ENCODE data around the gene TCF3. TPM values are rescaled to one million over a fixed set of nuclear protein-coding genes. Genes with fewer than 3 reads are reported as not detected.

TCF3 gene
- polyA plus RNA-seq, 4 donors, result 43.2 to 68.9 (median 52.7) TPM

DNA sequence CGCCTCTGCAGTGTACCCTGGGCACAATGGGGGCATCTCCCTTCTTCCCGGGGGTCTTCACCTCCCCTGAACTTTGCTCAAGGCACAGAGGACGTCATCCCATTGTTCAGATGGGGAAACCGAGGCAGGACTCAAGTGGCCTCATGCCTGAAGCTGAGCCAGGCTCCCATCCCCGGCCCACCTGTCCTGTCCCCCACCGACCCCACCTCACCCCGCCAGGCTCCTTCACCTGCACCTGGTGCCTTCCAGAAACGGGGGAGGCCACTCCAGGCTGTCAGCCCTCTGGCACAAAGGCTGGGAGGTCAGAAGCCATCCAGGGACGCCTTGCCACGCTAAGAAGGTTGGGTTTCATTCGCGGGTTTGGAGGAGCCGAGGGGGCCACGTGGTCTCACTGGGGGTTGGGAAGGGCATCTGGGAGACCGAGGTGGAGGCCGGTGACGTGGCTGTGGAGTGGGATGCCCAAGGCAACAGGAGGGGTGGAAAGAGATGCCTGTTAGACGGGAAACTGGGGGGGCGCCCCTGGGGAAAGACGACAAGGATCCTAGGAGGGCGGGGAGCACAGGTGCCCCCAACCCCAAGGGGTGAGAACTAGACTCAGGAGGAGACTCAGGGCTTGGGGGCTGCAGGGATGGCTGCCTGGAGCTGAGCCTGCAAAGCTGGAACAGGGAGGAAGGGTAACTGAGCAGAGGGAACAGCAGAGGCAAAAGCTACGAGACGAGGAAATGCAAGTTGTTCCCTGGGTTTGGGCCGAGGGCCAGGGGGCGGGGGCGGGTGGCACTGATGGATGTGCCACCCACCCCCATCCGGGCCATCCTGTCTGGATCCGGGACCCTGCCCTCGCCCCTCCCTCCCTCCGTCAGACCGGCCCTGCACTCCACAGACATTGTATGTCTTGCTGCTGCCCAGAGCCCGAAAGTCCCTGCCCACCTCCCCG is 6.0 kb upstream of the TCF3 start:
- H3K27me3 ChIP-seq (ENCODE audit: control insufficient read depth in 3 of 3, insufficient read depth in 3 of 3, low read length in 3 of 3), result no peaks in the 10 kb centered on the region
- no peaks in the 10 kb centered on the region for H3K36me3 ChIP-seq (ENCODE audit: control insufficient read depth in 3 of 3, insufficient read depth in 2 of 3, low read depth in 1 of 3, low read length in 3 of 3)
- no peak for FAIRE-seq
- 39 to 59% (median 43%) methylated on average over 28 to 33 of the region's 33 CpGs for WGBS, 3 donors
- H3K27ac ChIP-seq (ENCODE audit: low read depth in 1 of 3, low read length in 2 of 3), result no peak overlapping the region
- no peak overlapping the region for H3K4me3 ChIP-seq (ENCODE audit: low read depth in 1 of 3, low read length in 3 of 3)
- H3K9me3 ChIP-seq (ENCODE audit: control insufficient read depth in 2 of 2, insufficient read depth in 1 of 2, low read depth in 1 of 2, low read length in 1 of 2), result peaks cover 0 to 2% of the 10 kb centered on the region in 2 donors
- peaks cover 0 to 23% (median 0%) of the 10 kb centered on the region in 3 donors for H3K4me1 ChIP-seq (ENCODE audit: control insufficient read depth in 3 of 3, insufficient read depth in 2 of 3, low read depth in 1 of 3, low read length in 2 of 3)
- no peak for DNase-seq

DNA sequence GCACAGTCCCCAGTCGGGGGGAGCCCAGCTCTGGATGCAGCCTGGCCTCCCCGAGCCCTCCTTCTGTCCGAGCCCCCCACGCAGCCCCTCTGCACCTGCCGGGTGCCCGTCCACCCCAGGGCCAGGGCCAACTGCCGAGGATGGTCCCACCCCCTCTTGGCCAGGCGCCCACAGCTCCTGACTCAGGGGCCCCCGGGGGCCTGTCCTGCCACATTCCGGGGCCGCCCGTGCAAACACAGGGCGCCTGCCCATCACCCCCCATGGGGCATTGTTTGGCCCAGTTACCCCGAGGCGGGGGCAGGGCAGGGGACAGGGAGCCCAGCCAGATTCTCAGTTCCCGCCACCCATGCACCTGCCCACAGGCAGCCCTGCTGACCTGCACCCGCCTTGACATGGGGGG is 5.3 kb upstream of the TCF3 start:
- H3K27ac ChIP-seq (ENCODE audit: low read depth in 1 of 3, low read length in 2 of 3), result no peak overlapping the region
- FAIRE-seq (no peak), DNase-seq (peak in 1 of 2 donors; percentile 62)
- H3K4me3 ChIP-seq (ENCODE audit: low read depth in 1 of 3, low read length in 3 of 3), result no peak overlapping the region
- peaks cover 0 to 23% (median 0%) of the 10 kb centered on the region in 3 donors for H3K4me1 ChIP-seq (ENCODE audit: control insufficient read depth in 3 of 3, insufficient read depth in 2 of 3, low read depth in 1 of 3, low read length in 2 of 3)
- no peaks in the 10 kb centered on the region for H3K27me3 ChIP-seq (ENCODE audit: control insufficient read depth in 3 of 3, insufficient read depth in 3 of 3, low read length in 3 of 3)
- peaks cover 0 to 2% of the 10 kb centered on the region in 2 donors for H3K9me3 ChIP-seq (ENCODE audit: control insufficient read depth in 2 of 2, insufficient read depth in 1 of 2, low read depth in 1 of 2, low read length in 1 of 2)
- 19 to 60% (median 37%) methylated on average over 12 to 17 of the region's 17 CpGs for WGBS, 3 donors
- no peaks in the 10 kb centered on the region for H3K36me3 ChIP-seq (ENCODE audit: control insufficient read depth in 3 of 3, insufficient read depth in 2 of 3, low read depth in 1 of 3, low read length in 3 of 3)

DNA sequence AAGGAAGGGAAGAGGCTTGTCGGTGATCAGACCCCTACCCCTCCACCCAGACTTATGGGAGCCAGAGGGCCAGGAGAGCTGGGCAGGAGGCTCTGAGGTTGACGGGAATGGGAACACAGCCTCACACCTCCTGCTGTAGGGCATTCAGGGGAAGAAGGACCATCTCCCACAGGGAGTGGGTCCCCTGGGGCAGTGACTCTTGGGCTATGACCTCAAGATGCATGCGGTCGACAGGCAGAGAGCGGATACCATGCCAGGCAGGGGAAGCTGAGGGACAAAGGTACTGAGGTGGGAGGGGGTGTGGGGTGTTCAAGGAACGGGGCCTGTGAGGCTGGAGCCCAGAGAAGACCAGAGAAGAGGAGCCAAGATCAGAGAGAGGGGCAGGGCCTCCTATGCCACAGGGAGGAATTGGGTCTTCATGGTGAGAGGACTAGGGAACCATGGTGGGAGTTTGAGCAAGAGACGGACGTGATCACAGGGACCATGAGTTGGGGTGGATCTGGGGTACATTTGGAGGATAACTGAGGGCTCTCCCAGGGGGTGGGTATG is 4.6 kb upstream of the TCF3 start:
- Histone ChIP-seq H3K9me3 (ENCODE audit: control insufficient read depth in 2 of 2, insufficient read depth in 1 of 2, low read depth in 1 of 2, low read length in 1 of 2) (peaks cover 0 to 2% of the 10 kb centered on the region in 2 donors), H3K4me1 (ENCODE audit: control insufficient read depth in 3 of 3, insufficient read depth in 2 of 3, low read depth in 1 of 3, low read length in 2 of 3) (peaks cover 0 to 23% (median 0%) of the 10 kb centered on the region in 3 donors), H3K36me3 (ENCODE audit: control insufficient read depth in 3 of 3, insufficient read depth in 2 of 3, low read depth in 1 of 3, low read length in 3 of 3) (no peaks in the 10 kb centered on the region), H3K27me3 (ENCODE audit: control insufficient read depth in 3 of 3, insufficient read depth in 3 of 3, low read length in 3 of 3) (no peaks in the 10 kb centered on the region), H3K27ac (ENCODE audit: low read depth in 1 of 3, low read length in 2 of 3) (no peak overlapping the region), H3K4me3 (ENCODE audit: low read depth in 1 of 3, low read length in 3 of 3) (no peak overlapping the region)
- FAIRE-seq, result no peak
- 87 to 89% (median 87%) methylated on average over 7 to 8 of the region's 8 CpGs for WGBS, 3 donors
- DNase-seq, result no peak

DNA sequence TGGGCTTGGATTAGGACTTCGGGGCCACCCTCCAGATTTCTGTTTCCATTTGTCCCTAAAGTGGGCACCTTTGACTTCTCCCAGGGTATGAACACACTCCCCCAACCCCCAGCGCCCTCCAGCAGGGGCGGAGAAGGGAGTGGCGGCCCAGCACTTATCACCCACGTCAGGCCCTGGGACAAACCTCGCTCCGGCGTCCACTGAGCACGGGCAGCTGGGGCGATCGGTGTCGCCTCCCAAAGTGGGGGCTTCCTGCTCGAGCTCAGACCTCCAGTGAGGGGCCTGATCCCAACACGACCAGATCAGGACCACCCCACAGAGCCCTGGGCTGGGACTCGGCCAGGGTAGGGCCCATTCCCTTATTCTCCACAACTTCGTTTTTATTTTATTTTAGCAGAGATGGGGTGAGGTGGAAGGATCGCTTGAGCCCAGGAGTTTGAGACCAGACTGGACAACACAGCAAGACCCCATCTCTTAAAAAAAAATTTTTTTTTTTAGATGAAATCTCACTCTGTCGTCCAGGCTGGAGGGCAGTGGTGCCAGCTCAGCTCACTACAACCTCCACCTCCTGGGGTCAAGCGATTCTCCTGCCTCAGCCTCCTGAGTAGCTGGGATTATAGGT is 3.7 kb upstream of the TCF3 start:
- 76 to 83% (median 80%) methylated on average over 19 of the region's 19 CpGs for WGBS, 3 donors
- FAIRE-seq (no peak), DNase-seq (no peak)
- Histone ChIP-seq H3K4me3 (ENCODE audit: low read depth in 1 of 3, low read length in 3 of 3) (no peak overlapping the region), H3K4me1 (ENCODE audit: control insufficient read depth in 3 of 3, insufficient read depth in 2 of 3, low read depth in 1 of 3, low read length in 2 of 3) (peaks cover 0 to 24% (median 0%) of the 10 kb centered on the region in 3 donors), H3K36me3 (ENCODE audit: control insufficient read depth in 3 of 3, insufficient read depth in 2 of 3, low read depth in 1 of 3, low read length in 3 of 3) (no peaks in the 10 kb centered on the region), H3K9me3 (ENCODE audit: control insufficient read depth in 2 of 2, insufficient read depth in 1 of 2, low read depth in 1 of 2, low read length in 1 of 2) (no peaks in the 10 kb centered on the region), H3K27me3 (ENCODE audit: control insufficient read depth in 3 of 3, insufficient read depth in 3 of 3, low read length in 3 of 3) (no peaks in the 10 kb centered on the region), H3K27ac (ENCODE audit: low read depth in 1 of 3, low read length in 2 of 3) (no peak overlapping the region)

- peaks cover 0 to 1% (median 0%) of the 10 kb centered on the region in 3 donors for H3K36me3 ChIP-seq (ENCODE audit: control insufficient read depth in 3 of 3, insufficient read depth in 2 of 3, low read depth in 1 of 3, low read length in 3 of 3)
- WGBS, 3 donors, result 82 to 86% (median 84%) methylated on average over 34 of the region's 34 CpGs
- no peak overlapping the region for H3K27ac ChIP-seq (ENCODE audit: low read depth in 1 of 3, low read length in 2 of 3)
- FAIRE-seq (no peak), DNase-seq (peak in 1 of 2 donors; percentile 32)
- H3K27me3 ChIP-seq (ENCODE audit: control insufficient read depth in 3 of 3, insufficient read depth in 3 of 3, low read length in 3 of 3), result no peaks in the 10 kb centered on the region
- H3K4me3 ChIP-seq (ENCODE audit: low read depth in 1 of 3, low read length in 3 of 3), result no peak overlapping the region
- H3K9me3 ChIP-seq (ENCODE audit: control insufficient read depth in 2 of 2, insufficient read depth in 1 of 2, low read depth in 1 of 2, low read length in 1 of 2), result no peaks in the 10 kb centered on the region
- H3K4me1 ChIP-seq (ENCODE audit: control insufficient read depth in 3 of 3, insufficient read depth in 2 of 3, low read depth in 1 of 3, low read length in 2 of 3), result peaks cover 0 to 31% (median 0%) of the 10 kb centered on the region in 3 donors
These were observed 2.9 kb upstream of the TCF3 start for GRCh38 chr19:1655131-1655981.

DNA sequence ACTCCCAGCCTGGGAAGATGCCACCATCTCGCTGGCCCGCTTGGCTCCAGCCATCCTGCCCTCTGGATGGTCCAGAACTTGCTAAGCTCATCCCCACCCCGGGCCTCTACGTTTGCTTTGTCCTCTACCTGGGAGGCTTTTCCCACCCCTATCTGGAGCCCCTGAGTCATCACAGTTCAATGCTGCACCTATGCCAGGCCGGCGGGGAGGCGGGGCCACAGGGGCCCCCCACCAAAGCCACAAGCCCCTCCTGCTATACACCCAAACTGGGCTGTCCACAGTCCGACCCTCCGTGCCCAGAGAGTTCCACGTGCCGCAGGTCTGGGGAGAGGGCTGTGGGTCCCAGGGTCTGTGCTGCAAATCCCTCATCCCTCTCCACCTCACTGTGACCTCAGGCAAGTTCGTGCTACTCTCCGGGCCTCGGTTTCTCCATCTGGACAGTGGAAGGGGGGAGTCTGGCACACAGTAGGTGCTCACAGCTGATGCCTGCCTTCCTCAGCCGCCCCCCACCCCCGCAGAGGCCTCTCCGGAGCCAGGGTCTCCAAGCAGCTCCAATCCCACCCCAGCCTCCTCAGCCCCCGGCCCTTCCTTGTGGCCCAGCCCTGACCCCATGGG is 1.9 kb upstream of the TCF3 start:
- WGBS, 3 donors, result 81 to 82% (median 82%) methylated on average over 18 of the region's 18 CpGs

DNA sequence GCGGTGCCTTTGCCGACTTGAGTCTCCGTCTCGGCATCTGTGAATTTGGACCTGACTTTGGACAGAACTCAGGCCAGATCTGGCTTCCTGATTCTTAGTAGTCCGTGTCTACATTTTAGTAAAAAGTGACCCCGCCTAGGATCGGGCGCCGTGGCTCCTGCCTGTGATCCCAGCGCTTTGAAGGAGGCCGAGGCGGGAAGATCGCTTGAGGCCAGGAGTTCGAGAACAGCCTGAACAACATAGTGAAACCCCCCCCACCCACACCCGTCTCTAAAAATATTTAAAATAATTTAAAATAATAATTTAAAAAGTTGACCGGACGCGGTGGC is 849 bp upstream of the TCF3 start:
- WGBS, 3 donors, result 23 to 30% (median 24%) methylated on average over 18 of the region's 18 CpGs
- peak overlapping the region; percentile 47 to 87 (median 59) for H3K4me3 ChIP-seq (ENCODE audit: low read depth in 1 of 3, low read length in 3 of 3)
- peaks cover 0 to 22% (median 0%) of the 10 kb centered on the region in 3 donors for H3K36me3 ChIP-seq (ENCODE audit: control insufficient read depth in 3 of 3, insufficient read depth in 2 of 3, low read depth in 1 of 3, low read length in 3 of 3)
- no peak for DNase-seq
- peaks cover 0 to 31% (median 0%) of the 10 kb centered on the region in 3 donors for H3K4me1 ChIP-seq (ENCODE audit: control insufficient read depth in 3 of 3, insufficient read depth in 2 of 3, low read depth in 1 of 3, low read length in 2 of 3)
- H3K27me3 ChIP-seq (ENCODE audit: control insufficient read depth in 3 of 3, insufficient read depth in 3 of 3, low read length in 3 of 3), result no peaks in the 10 kb centered on the region
- H3K9me3 ChIP-seq (ENCODE audit: control insufficient read depth in 2 of 2, insufficient read depth in 1 of 2, low read depth in 1 of 2, low read length in 1 of 2), result no peaks in the 10 kb centered on the region
- FAIRE-seq, result no peak
- peak overlapping the region; percentile 66 to 95 (median 73) for H3K27ac ChIP-seq (ENCODE audit: low read depth in 1 of 3, low read length in 2 of 3)

More for the DNA sequence above, 1.9 kb upstream of the TCF3 start:
- FAIRE-seq (no peak), DNase-seq (no peak)
- Histone ChIP-seq H3K27ac (ENCODE audit: low read depth in 1 of 3, low read length in 2 of 3) (no peak overlapping the region), H3K4me1 (ENCODE audit: control insufficient read depth in 3 of 3, insufficient read depth in 2 of 3, low read depth in 1 of 3, low read length in 2 of 3) (peaks cover 0 to 35% (median 0%) of the 10 kb centered on the region in 3 donors), H3K4me3 (ENCODE audit: low read depth in 1 of 3, low read length in 3 of 3) (no peak overlapping the region), H3K27me3 (ENCODE audit: control insufficient read depth in 3 of 3, insufficient read depth in 3 of 3, low read length in 3 of 3) (no peaks in the 10 kb centered on the region), H3K36me3 (ENCODE audit: control insufficient read depth in 3 of 3, insufficient read depth in 2 of 3, low read depth in 1 of 3, low read length in 3 of 3) (peaks cover 0 to 12% (median 0%) of the 10 kb centered on the region in 3 donors), H3K9me3 (ENCODE audit: control insufficient read depth in 2 of 2, insufficient read depth in 1 of 2, low read depth in 1 of 2, low read length in 1 of 2) (no peaks in the 10 kb centered on the region)

Measured in small intestine (tissue), 7 donors.